GM12878 (cell line): ENCODE data around the gene AAGAB. TPM values are rescaled to one million over a fixed set of nuclear protein-coding genes. Genes with fewer than 3 reads are reported as not detected.

ENCODE experiments used
- ATAC-seq: fragments of 200-7000 bp; cut with Tn5 transposase; 3 replicates; pipeline ENCODE4 v1.9.1; 2020; ENCODE audit warnings: mild to moderate bottlenecking, moderate library complexity
- BruUV-seq: library from RNA; stranded (reverse); fragments of 400-500 nt; replicated peaks from 2 replicates; lab custom pipeline; 2021; lab: Mats Ljungman, UMichigan
- CTCF ChIA-PET: fragments of 300-600 bp; sonication (Branson Sonifier 250); formaldehyde crosslinking; extraction: SDS; loops from one replicate; lab custom pipeline; 2021; ENCODE audit warnings: inconsistent platforms; lab: Yijun Ruan, JAX
- POLR2A ChIA-PET: fragments of 350-600 bp; formaldehyde crosslinking; extraction: SDS; loops from one replicate; lab custom pipeline; 2021; ENCODE audit warnings: inconsistent platforms; lab: Charles Lee
- RAD21 ChIA-PET: fragments of 300-600 bp; sonication (Branson Sonifier 250); formaldehyde crosslinking; loops from one replicate; lab custom pipeline; 2023; ENCODE audit warnings: antibody characterized with exemption; ENCODE audit not compliant: unreplicated experiment; lab: Charles Lee
- SMC1A ChIA-PET: fragments of 300-600 bp; sonication (Branson Sonifier 250); formaldehyde crosslinking; loops from one replicate; lab custom pipeline; 2023; ENCODE audit not compliant: unreplicated experiment, uncharacterized antibody; lab: Charles Lee
- DNase-seq: peaks from one replicate; pipeline ENCODE4 v3.0.0-alpha.2; 2011; ENCODE audit warnings: low read depth, low spot score
- FAIRE-seq: peaks from 3 replicates; lab custom pipeline; 2011; peaks lifted over from hg19 to GRCh38; lab: Jason Lieb, UNC
- H2AFZ ChIP-seq: 2 replicates; pipeline ENCODE4 v1.6.0; 2011; ENCODE audit warnings: low read depth, low read length, control low read depth; ENCODE audit not compliant: control insufficient read depth
- H3K27ac ChIP-seq: 2 replicates; pipeline ENCODE4 v1.5.1; 2011; ENCODE audit warnings: control low read depth; ENCODE audit not compliant: control insufficient read depth, insufficient read depth
- H3K27me3 ChIP-seq, 2 experiments: replicated peaks in 1 of 2; 2 replicates each; pipeline versions ENCODE4 v1.6.0 to v1.6.1; 2011; ENCODE audit warnings: low read length in 1 of 2; ENCODE audit not compliant: control insufficient read depth in 2 of 2, insufficient read depth in 2 of 2
- H3K36me3 ChIP-seq, 2 experiments: 2 replicates each; pipeline ENCODE4 v1.5.1; 2011; ENCODE audit warnings: low read length in 1 of 2; ENCODE audit not compliant: control insufficient read depth in 2 of 2, insufficient read depth in 2 of 2
- H3K4me1 ChIP-seq: 2 replicates; pipeline ENCODE4 v1.6.1; 2011; ENCODE audit warnings: mild to moderate bottlenecking, low read length, moderate library complexity, mixed read lengths; ENCODE audit not compliant: control insufficient read depth, insufficient read depth
- H3K4me2 ChIP-seq: 2 replicates; pipeline ENCODE4 v1.6.0; 2011; ENCODE audit warnings: control low read depth; ENCODE audit not compliant: control insufficient read depth, insufficient read depth
- H3K4me3 ChIP-seq: fragments of 200-600 bp; sonication (generic); 2 replicates; pipeline ENCODE4 v1.5.1; 2016
- H3K79me2 ChIP-seq: 2 replicates; pipeline ENCODE4 v1.6.0; 2011; ENCODE audit warnings: low read length; ENCODE audit not compliant: control insufficient read depth, insufficient read depth
- H3K9ac ChIP-seq: 2 replicates; pipeline ENCODE4 v1.8.0; 2011; ENCODE audit warnings: low read length, control low read depth, mixed read lengths; ENCODE audit not compliant: control insufficient read depth, insufficient read depth
- H3K9me3 ChIP-seq: replicated peaks from 3 replicates; pipeline ENCODE4 v1.5.1; 2011; ENCODE audit warnings: mild to moderate bottlenecking, low read length; ENCODE audit not compliant: control insufficient read depth, insufficient read depth
- H4K20me1 ChIP-seq: 2 replicates; pipeline ENCODE4 v1.6.0; 2011; ENCODE audit not compliant: control insufficient read depth, insufficient read depth
- BCL3 ChIP-seq: IDR thresholded peaks from 2 replicates; pipeline ENCODE4 v1.6.1; 2011; ENCODE audit warnings: borderline replicate concordance, low read depth, mild to moderate bottlenecking, moderate library complexity, low read length; ENCODE audit not compliant: insufficient read depth, poor library complexity, severe bottlenecking
- CBFB ChIP-seq: IDR thresholded peaks from 2 replicates; pipeline ENCODE4 v1.6.1; 2016; ENCODE audit warnings: antibody characterized with exemption, low read depth
- CEBPZ ChIP-seq: fragments of 150-350 bp; IDR thresholded peaks from 2 replicates; pipeline ENCODE4 v1.6.1; 2016; ENCODE audit warnings: low read depth, low read length
- CHD1 ChIP-seq: IDR thresholded peaks from 2 replicates; pipeline ENCODE4 v1.6.1; 2012; ENCODE audit warnings: low read depth, low read length, improper control_type of control experiment
- EED ChIP-seq: sonication (generic); IDR thresholded peaks from 2 replicates; pipeline ENCODE4 v1.6.1; 2016; ENCODE audit warnings: antibody characterized with exemption, low read depth
- EP300 ChIP-seq, 2 experiments: fragments of 150-350 bp in 1 of 2; IDR thresholded peaks; 2 replicates each; pipeline ENCODE4 v1.6.1; 2011 to 2012; ENCODE audit warnings: low read depth in 2 of 2, low read length in 2 of 2, borderline replicate concordance in 1 of 2, improper control_type of control experiment in 1 of 2, inconsistent platforms in 1 of 2; ENCODE audit not compliant: control insufficient read depth in 1 of 2
- FOXK2 ChIP-seq: fragments of 450-650 bp; IDR thresholded peaks from 2 replicates; pipeline ENCODE4 v1.6.1; 2017; ENCODE audit warnings: mild to moderate bottlenecking, moderate library complexity
- HCFC1 ChIP-seq: fragments of 150-350 bp; IDR thresholded peaks from 2 replicates; pipeline ENCODE4 v1.6.1; 2014; ENCODE audit warnings: low read length
- MYB ChIP-seq: fragments of 150-350 bp; IDR thresholded peaks from 2 replicates; pipeline ENCODE4 v1.6.1; 2014; ENCODE audit warnings: mild to moderate bottlenecking, low read depth, low read length, borderline replicate concordance
- NFYA ChIP-seq: IDR thresholded peaks from 2 replicates; pipeline ENCODE4 v1.6.1; 2011; ENCODE audit warnings: low read depth, mild to moderate bottlenecking, low read length, improper control_type of control experiment, borderline replicate concordance
- PKNOX1 ChIP-seq: fragments of 450-650 bp; IDR thresholded peaks from 2 replicates; pipeline ENCODE4 v1.6.1; 2016; ENCODE audit warnings: mild to moderate bottlenecking
- RUNX3 ChIP-seq: IDR thresholded peaks from 2 replicates; pipeline ENCODE4 v1.6.1; 2012; ENCODE audit warnings: low read length, inconsistent platforms
- SIN3A ChIP-seq: IDR thresholded peaks from 2 replicates; pipeline ENCODE4 v1.6.1; 2012; ENCODE audit warnings: low read depth, low read length, improper control_type of control experiment
- ZBTB33 ChIP-seq: fragments of 450-650 bp; IDR thresholded peaks from 2 replicates; pipeline ENCODE4 v1.6.1; 2017; ENCODE audit warnings: mild to moderate bottlenecking
- ZNF622 ChIP-seq: fragments of 450-650 bp; IDR thresholded peaks from 2 replicates; pipeline ENCODE4 v1.6.1; 2017; ENCODE audit warnings: mild to moderate bottlenecking, inconsistent platforms
- WGBS: methylation state at CpG from one replicate; pipeline ENCODE4 v1.1.6; 2016; ENCODE audit warnings: low lambda C conversion rate; ENCODE audit not compliant: insufficient replicate concordance, insufficient coverage; ENCODE audit errors: missing lambda C conversion rate; 5-methylcytosine and 5-hydroxymethylcytosine counted together
- in situ Hi-C: fragments of 300-500 bp; cut with MboI; formaldehyde crosslinking; loops from 9 replicates; pipeline ENCODE4 v1.14.3; 2018; ENCODE audit warnings: mixed read lengths
- intact Hi-C: fragments of 100-400 bp; cut with micrococcal nuclease; formaldehyde crosslinking; loops from one replicate; pipeline ENCODE4 v1.14.2; 2022; ENCODE audit not compliant: unreplicated experiment
- polyA plus RNA-seq, 11 experiments: library from polyadenylated mRNA; depleted of rRNA in 4 of 11; unstranded in 6 of 11; stranded (reverse) in 5 of 11; fragments of >200 nt; fragmentation: Nextera tagmentation in 4 of 11; fragmentation: Illumina TruSeq in 1 of 11; extraction: Ambion mirVana in 4 of 11; extraction: Trizol in 1 of 11; gene quantifications; 1 replicate in 1 of 11; 2 replicates in 10 of 11; pipeline versions ENCODE4 v1.2.1 to v1.2.3, GENCODE V29; 2011 to 2016; ENCODE audit warnings: inconsistent platforms in 2 of 11, missing spikeins in 2 of 11, low read depth in 1 of 11
- total RNA-seq, 4 experiments: library from RNA; depleted of rRNA in 3 of 4; stranded (reverse); fragments of >200 nt in 3 of 4; fragmentation: Illumina TruSeq in 1 of 4; extraction: Trizol in 1 of 4; gene quantifications; 2 replicates each; pipeline versions ENCODE4 v1.2.1 to v1.2.3, GENCODE V29; 2013 to 2021

AAGAB gene
- total and polyA plus RNA-seq, 10 of the 15 experiments (the other 5 are each of a cell fraction or from before 2014, with no cell fraction given): 11.4 to 62.3 (median 38.0) TPM

GRCh38 chr15:67189326-67190051, 65.0 kb downstream of the AAGAB start:
- no TSS peak for BruUV-seq
- Histone ChIP-seq H3K4me1 (no peaks in the 10 kb centered on the region; the same call in 1 of the 2 replicates), H3K4me3 (no peak overlapping the region), H3K4me2 (no peak overlapping the region), H3K27me3 (no peaks in the 10 kb centered on the region), H3K9me3 (no peaks in the 10 kb centered on the region), H3K36me3 (peaks cover 28 to 40% of the 10 kb centered on the region in 2 experiments; a peak in 3 of 4 replicates), H4K20me1 (no peaks in the 10 kb centered on the region), H3K9ac (no peak overlapping the region), H2AFZ (no peak overlapping the region), H3K27ac (no peak overlapping the region), H3K79me2 (no peaks in the 10 kb centered on the region)
- RAD21 ChIA-PET: no interaction called here
- SMC1A ChIA-PET: no interaction called here
- ATAC-seq (no peak), DNase-seq (no peak), FAIRE-seq (no peak)
- in situ Hi-C loops (no loop called here), intact Hi-C loops (no loop called here)
- WGBS: 89% methylated on average over 26 of the region's 26 CpGs
- CTCF ChIA-PET: no interaction called here
- POLR2A ChIA-PET: no interaction called here
- TF ChIP-seq CHD1 (no peak), CBFB (no peak), MYB (no peak), BCL3 (no peak), HCFC1 (no peak), ZNF622 (no peak), PKNOX1 (no peak), CEBPZ (no peak), EED (no peak), RUNX3 (no peak), NFYA (no peak), EP300 (IDR thresholded peaks at IDR 0.05; ENCODE audit: borderline replicate concordance in 1 of 2, control insufficient read depth in 1 of 2, low read depth in 2 of 2, low read length in 2 of 2) (no peak), SIN3A (no peak), FOXK2 (no peak), ZBTB33 (no peak)
